ENCODE measurements around the gene ATG13.

GRCh38 chr11:46706886-46707285, 89.5 kb downstream of the ATG13 start:
- TF ChIP-seq POLR2AphosphoS5 (IDR thresholded peaks at IDR 0.05; ENCODE audit: low read depth, low read length) (no peak), EZH2phosphoT487 (IDR thresholded peaks at IDR 0.05; ENCODE audit: borderline replicate concordance) (no peak), CTCF (IDR thresholded peaks at IDR 0.05 in 2 of 3, conservative IDR thresholded peaks at IDR 0.05 in 1 of 3; ENCODE audit: borderline replicate concordance in 1 of 3, insufficient read depth in 1 of 3, low read depth in 2 of 3, low read length in 2 of 3) (no peak)
